GM12892 (cell line): ENCODE measurements around the gene CEP162. TPM values are rescaled to one million over a fixed set of nuclear protein-coding genes. Genes with fewer than 3 reads are reported as not detected.

ENCODE experiments used
- DNase-seq: peaks from one replicate; pipeline ENCODE4 v3.0.0; 2011; ENCODE audit not compliant: insufficient read length
- FAIRE-seq: peaks from 2 replicates; lab custom pipeline; 2011; peaks lifted over from hg19 to GRCh38; lab: Jason Lieb, UNC
- POLR2A ChIP-seq: IDR thresholded peaks from 2 replicates; pipeline ENCODE4 v1.6.1; 2011; ENCODE audit warnings: low read depth, low read length, control low read depth
- POLR2AphosphoS5 ChIP-seq: IDR thresholded peaks from 2 replicates; pipeline ENCODE4 v1.6.1; 2011; ENCODE audit warnings: low read depth, low read length, control low read depth
- TAF1 ChIP-seq: IDR thresholded peaks from 2 replicates; pipeline ENCODE4 v1.6.1; 2011; ENCODE audit warnings: low read depth, mild to moderate bottlenecking, control low read depth, low read length, borderline replicate concordance
- polyA plus RNA-seq: library from polyadenylated mRNA; unstranded; fragments of >200 nt; gene quantifications from one replicate; pipeline ENCODE4 v1.2.1, GENCODE V29; 2012; ENCODE audit warnings: missing spikeins, inconsistent platforms; ENCODE audit not compliant: missing spikeins

CEP162 gene, protein sequence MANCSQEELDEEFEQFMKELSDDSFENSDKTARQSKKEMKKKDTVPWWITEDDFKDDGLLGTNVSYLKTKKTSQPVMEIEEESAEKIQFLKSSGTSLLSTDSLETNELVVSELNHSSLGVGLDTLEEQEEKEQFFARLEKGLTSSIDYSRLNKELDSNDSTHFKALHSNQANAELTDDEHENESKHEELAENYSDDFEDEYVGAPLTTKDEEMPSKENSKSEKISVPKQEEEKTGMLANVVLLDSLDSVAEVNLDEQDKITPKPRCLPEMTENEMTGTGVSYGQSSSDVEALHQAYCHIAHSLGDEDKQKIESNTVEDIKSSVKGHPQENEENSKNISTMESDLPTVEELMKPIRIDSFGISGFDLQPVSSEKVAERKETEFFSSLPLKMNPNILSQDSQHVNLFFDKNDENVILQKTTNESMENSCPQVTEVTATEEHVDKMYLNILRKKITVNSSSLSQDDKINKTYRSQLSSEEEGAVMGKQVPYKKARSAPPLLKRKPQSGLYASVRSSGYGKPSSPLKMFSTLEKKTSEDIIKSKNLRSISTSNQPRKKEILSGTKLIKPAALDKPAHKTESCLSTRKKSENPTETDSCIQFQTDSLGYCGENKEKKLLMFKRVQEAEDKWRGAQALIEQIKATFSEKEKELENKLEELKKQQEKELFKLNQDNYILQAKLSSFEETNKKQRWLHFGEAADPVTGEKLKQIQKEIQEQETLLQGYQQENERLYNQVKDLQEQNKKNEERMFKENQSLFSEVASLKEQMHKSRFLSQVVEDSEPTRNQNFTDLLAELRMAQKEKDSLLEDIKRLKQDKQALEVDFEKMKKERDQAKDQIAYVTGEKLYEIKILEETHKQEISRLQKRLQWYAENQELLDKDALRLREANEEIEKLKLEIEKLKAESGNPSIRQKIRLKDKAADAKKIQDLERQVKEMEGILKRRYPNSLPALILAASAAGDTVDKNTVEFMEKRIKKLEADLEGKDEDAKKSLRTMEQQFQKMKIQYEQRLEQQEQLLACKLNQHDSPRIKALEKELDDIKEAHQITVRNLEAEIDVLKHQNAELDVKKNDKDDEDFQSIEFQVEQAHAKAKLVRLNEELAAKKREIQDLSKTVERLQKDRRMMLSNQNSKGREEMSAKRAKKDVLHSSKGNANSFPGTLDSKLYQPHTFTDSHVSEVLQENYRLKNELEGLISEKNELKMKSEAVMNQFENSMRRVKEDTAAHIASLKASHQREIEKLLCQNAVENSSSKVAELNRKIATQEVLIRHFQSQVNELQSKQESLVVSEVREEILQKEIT (N-terminal part only)
- 4.8 TPM for polyA plus RNA-seq

DNA sequence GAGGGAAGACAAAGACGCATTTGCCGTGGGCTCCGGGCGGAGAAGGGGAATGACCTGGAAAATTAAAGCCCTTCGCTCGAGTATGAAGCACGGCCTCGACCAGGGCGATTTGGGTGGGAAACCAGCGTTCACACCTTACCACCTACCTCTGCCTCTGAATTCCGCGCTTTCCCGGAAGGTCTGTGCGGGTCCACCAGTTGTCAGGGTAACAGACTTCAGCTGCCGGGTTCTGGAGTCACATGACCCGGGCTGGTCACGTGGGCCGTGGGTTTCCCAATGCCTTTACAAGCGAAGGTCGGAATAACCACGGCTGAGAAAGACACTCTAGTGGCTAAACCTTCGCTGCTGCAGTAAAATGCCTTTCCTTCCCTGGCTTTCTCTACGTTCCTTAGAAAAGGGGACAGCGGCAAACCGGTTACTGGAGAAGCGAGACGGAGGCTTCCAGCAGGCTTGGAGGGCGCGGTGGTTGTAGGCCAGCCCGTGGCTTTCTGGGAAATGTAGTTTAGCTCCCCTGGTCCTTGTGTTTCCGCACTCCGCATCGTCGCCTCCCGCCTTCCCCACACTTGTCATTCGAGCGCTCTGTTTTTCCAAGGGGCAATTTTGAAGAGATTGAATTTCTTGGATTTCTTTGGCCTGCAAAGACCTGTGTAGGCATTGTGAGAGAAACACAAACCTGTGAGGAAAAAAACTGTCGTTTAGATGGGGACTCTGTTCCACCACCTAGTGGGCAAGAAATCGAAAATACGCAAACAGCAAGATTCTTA is at the start of gene CEP162:
CEP162 (minus strand) TSS at position 210 of the 764 bp plus-strand sequence. CDS start 1,250 bp downstream, outside the sequence.
- FAIRE-seq: peak; percentile 99

DNA sequence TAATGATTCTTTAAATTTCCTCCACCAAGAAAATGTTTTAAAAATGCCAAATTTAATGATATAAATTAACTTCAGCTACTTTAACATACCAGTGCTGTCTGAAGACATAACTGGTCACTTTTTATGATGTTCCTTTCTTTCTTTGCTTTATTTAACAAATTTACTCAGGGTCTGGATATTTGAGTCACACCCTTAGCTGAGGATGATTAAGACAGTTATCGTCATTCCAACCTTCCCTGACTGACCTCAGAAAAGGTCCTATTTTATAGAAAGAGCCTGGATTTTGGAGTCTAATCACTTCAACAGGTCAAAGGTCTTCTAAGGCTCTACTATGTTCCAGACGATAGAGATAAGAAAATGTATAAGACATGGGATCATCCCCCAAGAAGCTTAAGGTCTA is 47.4 kb upstream of the CEP162 start:
- FAIRE-seq (no peak), DNase-seq (no peak)
- TF ChIP-seq TAF1 (no peak), POLR2AphosphoS5 (no peak), POLR2A (no peak)

More for the DNA sequence above, at the start of gene CEP162:
- TF ChIP-seq POLR2A (peak; percentile 48; the same call in 1 of the 2 replicates), TAF1 (no peak)
- peak; percentile 39 for DNase-seq

DNA sequence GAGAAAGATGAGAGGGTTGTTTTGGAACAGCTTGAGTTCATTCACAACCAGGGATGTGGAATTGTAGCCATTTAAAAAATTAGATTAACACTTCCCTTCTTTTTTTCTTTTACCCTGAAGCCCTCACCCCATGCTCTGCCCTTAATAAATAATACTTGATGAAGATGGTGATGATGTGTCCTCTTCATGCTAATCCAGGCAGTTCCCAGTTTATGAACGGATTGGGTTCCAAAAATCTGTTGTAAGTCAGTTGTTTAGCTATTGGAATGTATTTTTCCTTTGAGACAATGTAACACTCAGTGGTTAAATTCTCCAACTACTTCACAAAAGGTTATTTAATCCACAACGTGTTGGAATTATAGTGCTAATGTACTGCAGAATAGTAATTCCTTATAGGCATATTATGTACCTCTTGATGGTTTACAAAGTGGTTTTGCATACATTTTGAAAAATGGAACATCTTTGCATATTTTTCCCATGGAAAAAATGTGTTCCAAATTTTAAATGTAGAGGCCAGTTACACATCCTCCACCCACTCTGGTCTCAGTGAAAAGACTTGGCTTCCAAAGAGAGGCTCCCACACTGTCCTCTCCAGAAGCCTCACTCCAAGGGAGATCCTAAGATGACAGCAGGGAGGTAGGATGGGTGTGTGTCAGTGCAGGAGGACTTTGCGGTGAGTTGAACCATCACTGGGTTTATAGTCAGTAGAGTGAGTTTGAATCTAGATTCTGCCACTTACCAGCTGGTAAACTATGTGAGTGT is 45.8 kb upstream of the CEP162 start:
- no peak for FAIRE-seq

DNA sequence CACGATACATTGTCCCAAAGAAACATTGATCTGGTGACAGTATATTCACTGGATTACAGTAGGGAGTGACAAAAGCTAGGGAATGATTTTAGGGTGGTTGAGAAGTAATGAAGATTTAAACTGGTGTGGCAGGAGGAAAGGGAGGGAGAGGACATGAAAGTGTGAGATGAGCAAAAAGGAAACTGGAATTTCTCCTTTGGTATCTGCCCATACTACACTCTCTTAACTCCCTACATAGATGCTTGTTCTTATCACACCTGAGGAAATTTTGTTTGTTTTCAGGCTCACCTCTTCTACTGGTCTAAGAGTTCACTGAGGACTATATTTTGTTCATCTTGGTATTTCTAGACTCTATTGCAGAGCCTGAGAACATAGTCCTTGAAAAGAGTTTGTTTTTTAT is 44.9 kb upstream of the CEP162 start:
- FAIRE-seq (no peak), DNase-seq (no peak)
- TF ChIP-seq TAF1 (no peak), POLR2A (no peak), POLR2AphosphoS5 (no peak)

More for the DNA sequence above, 45.8 kb upstream of the CEP162 start:
- TF ChIP-seq POLR2AphosphoS5 (no peak), POLR2A (no peak), TAF1 (no peak)
- DNase-seq: no peak

DNA sequence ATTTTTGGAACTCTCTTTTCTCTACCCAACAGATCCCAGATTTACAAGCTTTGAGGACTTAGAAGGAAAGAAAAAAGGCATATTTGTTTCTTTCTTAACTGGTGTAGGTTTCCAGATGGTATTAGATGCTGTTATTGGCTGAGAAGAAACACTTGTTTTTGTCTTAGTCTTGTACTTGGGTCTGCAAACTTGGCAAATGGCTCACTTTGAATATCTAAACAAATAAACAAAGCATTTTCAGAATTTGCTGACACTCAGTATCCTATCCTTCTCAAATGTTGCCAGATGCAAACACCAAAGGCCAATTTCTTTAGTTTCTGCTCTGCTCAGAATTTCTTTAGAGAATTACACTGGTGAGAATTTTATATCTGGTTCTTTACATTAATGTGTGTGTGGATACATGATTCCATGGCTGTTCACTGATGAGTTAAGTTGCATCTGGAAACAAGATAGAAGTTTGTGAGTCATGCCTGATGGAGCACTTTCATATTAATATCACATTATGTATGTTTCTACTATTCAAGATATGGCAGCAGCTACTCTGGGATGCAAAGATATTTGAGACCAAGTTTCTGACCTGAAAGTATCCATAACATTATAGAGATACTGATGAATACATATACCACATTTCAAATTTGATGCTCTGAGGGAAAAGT is 43.7 kb upstream of the CEP162 start:
- no peak for FAIRE-seq
- TF ChIP-seq POLR2AphosphoS5 (no peak), POLR2A (no peak), TAF1 (no peak)

DNA sequence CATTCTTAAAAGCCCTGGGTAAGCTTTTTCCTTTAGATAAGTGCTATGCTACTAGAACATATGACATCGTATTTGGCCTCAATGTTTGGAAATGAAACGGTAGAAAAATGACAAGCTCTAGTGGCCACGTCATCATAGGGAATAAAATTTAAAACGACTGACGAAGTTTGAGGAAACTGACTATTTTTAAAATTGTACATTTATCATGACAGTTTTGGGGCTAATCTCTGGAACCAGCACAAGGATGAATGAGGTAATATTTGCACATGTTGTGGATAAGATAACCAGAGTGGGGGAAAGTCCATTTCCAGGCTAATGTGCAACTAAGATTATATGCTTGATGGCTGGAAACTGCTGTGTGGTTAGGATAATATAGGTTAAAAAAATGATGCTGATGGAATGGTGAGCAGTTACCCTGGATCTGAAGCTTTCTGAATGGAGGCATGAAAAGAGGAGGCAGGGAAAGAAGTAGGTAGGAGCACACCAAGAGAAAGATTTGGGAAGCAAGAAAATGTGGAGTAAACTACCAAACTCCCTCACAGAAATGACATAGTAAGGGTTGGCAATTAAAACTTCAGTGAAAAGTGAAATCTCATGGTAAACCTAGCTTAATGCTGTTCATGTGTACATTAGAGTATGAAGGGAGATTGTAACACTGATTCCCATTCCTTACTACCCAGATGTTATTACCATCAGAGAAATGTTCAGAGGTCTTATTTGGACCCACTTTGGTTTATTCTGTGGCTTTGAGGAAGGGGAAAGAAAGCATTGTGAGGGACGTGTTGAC is 42.7 kb upstream of the CEP162 start:
- no peak for DNase-seq
- no peak for TF ChIP-seq TAF1
- TF ChIP-seq POLR2AphosphoS5: no peak
- no peak for TF ChIP-seq POLR2A
- no peak for FAIRE-seq

More for the DNA sequence above, 43.7 kb upstream of the CEP162 start:
- DNase-seq: no peak

DNA sequence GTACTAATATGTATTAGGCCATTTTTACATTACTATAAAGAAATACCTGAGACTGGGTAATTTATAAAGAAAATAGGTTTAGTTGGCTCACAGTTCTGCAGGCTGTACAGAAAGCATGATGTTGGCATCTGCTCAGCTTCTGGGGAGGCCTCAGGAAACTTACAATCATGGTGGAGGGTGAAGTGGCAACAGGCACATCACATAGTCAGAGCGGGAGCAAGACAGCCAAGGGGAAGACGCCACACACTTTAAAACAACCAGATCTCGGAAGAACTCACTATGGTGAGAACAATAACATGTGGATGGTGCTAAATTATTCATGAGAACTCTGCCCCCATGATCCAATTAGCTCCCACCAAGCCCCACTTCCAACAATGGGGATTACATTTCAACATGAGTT is 41.3 kb upstream of the CEP162 start:
- no peak for TF ChIP-seq POLR2AphosphoS5
- no peak for TF ChIP-seq POLR2A
- TF ChIP-seq TAF1: no peak
- DNase-seq (no peak), FAIRE-seq (no peak)

DNA sequence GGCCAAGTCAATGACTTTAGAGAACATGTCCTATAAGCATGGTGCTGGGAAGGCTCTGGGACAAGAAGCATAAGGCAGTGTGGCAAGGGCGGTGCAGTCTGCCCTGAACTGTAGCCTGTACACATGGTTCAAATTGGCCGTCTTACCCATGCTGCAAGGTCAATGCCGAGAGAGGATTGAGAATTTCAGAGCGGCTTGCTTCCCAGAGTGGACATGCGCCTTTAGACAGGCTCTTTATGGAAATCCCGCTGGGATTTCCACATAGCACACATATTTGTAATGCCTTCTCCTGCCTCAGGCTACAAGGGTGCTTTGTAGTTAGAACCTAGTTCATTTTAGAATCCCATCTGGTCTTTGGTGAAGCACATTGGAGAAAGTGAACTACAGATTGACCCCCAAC is 36.1 kb upstream of the CEP162 start:
- no peak for DNase-seq
- no peak for TF ChIP-seq POLR2A
- TF ChIP-seq POLR2AphosphoS5: no peak
- no peak for TF ChIP-seq TAF1
- no peak for FAIRE-seq

DNA sequence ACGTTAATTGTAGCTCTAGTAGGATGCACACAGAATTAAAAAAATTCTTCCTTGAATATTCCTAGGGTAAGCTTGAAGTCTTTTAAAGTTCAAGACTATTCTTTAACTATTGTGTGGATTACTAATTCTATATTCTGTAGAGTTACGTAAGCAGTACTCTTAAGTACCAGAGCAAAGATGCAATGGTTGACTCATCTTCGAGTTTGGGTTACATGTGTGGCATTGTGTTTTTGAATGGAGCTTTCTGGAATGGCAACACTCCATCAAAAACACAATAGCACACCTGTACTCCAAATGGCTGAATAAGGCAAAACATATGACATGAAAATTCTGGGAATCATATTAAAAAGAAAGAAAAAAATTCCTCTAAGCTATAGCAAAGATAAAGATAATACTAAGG is 33.5 kb upstream of the CEP162 start:
- no peak for DNase-seq
- FAIRE-seq: no peak

More for the DNA sequence above, 33.5 kb upstream of the CEP162 start:
- TF ChIP-seq POLR2A: no peak
- TF ChIP-seq POLR2AphosphoS5: no peak
- no peak for TF ChIP-seq TAF1
